Ishikawa (cell line): ENCODE measurements around the gene TRANK1.

ENCODE experiments used
- CEBPB ChIP-seq: IDR thresholded peaks from 2 replicates; pipeline ENCODE4 v1.6.1; 2012
- CREB1 ChIP-seq: IDR thresholded peaks from 2 replicates; pipeline ENCODE4 v1.6.1; 2012; ENCODE audit warnings: low read depth
- EP300 ChIP-seq: IDR thresholded peaks from 2 replicates; pipeline ENCODE4 v1.6.1; 2012; ENCODE audit warnings: borderline replicate concordance
- FOXM1 ChIP-seq: IDR thresholded peaks from 2 replicates; pipeline ENCODE4 v1.6.1; 2012; ENCODE audit warnings: low read depth, borderline replicate concordance
- MAX ChIP-seq: IDR thresholded peaks from 2 replicates; pipeline ENCODE4 v1.6.1; 2012
- NFIC ChIP-seq: IDR thresholded peaks from 2 replicates; pipeline ENCODE4 v1.6.1; 2012
- RAD21 ChIP-seq: IDR thresholded peaks from 2 replicates; pipeline ENCODE4 v1.6.1; 2012; ENCODE audit warnings: low read depth
- REST ChIP-seq: IDR thresholded peaks from 2 replicates; pipeline ENCODE4 v1.6.1; 2012; ENCODE audit warnings: low read depth, mild to moderate bottlenecking
- TEAD4 ChIP-seq: IDR thresholded peaks from 2 replicates; pipeline ENCODE4 v1.6.1; 2012
- USF1 ChIP-seq: IDR thresholded peaks from 2 replicates; pipeline ENCODE4 v1.6.1; 2012
- YY1 ChIP-seq: IDR thresholded peaks from 2 replicates; pipeline ENCODE4 v1.6.1; 2012; ENCODE audit warnings: low read depth
- ZBTB7A ChIP-seq: IDR thresholded peaks from 2 replicates; pipeline ENCODE4 v1.6.1; 2012; ENCODE audit warnings: low read depth

GRCh38 chr3:36989005-36989404 is 44.2 kb upstream of the TRANK1 start:
- TF ChIP-seq NFIC (no peak), YY1 (no peak), FOXM1 (no peak), RAD21 (no peak), MAX (no peak), EP300 (no peak), TEAD4 (no peak), CEBPB (no peak), ZBTB7A (no peak), USF1 (no peak), REST (no peak), CREB1 (no peak)
